GM19397 (cell line): ENCODE measurements around the gene SYNPO2.
"Not testable (repeated sequence)": the region's sequence is repeated elsewhere in the genome, so short reads cannot be mapped to it uniquely, and the experiment has no call there.

Experiments
- ATAC-seq: cut with Tn5 transposase; IDR thresholded peaks from one replicate; pipeline ENCODE4 v1.9.1; 2021; ENCODE audit warnings: mild to moderate bottlenecking, moderate library complexity; ENCODE audit not compliant: unreplicated experiment

SYNPO2 gene

DNA sequence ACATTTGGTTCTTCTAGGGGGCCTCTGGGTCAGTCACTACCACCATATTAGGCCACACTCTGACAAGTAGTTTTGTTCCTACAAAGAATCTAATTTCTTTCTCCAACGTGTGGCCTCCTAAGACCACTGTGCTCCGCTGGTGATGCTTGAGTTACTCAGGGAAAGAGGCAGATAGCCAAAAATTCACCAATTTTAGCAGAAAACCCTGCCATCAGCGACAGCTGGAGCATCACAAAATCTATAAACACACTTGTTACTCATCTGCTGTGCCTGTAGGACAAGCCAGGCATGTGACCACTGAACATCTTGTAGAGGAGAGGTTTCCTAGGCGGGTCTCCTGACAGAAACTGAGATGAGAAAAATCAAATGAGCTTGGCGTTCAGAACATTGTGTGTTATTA is 105.4 kb downstream of the SYNPO2 start:
- no peak for ATAC-seq

DNA sequence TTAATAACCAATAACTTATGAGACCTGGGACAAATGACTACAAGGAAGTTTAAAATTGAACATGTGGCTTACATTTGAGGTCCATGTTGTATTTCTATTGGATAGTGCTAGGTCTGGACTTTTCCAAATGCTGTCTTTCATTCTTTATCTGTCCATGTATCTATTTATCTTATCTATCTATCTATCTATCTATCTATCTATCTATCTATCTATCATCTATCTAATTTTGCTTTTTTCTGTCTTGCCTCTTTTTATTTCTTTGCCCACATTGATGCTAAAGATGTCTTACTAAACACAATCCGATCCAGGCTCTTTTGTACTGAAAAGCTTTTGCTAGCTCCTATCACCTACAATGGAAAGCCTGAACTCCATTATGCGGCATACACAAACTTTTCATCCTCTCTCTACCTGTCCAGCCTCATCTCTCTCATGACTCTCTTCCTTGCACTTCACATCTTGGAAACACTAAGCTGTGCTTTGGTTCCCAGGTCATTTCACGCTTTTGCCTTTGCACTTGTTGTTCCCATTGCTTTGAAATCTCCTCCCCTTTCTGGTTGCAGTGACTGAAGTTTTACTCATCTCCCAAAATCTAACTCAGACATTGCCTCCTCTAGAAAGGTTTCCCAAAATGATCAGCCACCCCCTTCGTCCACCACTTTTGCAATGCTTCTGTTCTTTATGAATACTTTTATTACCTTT is 107.2 kb downstream of the SYNPO2 start:
- ATAC-seq: no peak

DNA sequence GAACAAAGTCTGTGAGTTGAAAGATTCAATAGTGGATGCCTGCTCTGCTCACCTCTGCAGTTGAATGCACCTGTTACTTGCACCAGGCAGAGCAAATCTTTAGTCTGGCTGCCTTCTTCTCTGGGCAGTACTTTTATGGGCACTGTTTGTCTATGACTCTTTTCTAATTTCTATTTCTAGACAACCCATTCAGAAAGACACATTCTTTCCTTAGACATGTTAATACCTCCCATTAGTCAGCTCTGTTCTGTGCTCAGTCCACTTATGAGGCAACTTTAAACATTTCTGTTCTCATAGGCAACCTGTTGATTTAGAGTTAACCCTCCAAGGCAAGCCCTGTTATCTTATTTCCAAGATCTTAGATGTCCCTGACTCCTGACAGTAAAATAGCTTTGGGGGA is 108.9 kb downstream of the SYNPO2 start:
- ATAC-seq: no peak

DNA sequence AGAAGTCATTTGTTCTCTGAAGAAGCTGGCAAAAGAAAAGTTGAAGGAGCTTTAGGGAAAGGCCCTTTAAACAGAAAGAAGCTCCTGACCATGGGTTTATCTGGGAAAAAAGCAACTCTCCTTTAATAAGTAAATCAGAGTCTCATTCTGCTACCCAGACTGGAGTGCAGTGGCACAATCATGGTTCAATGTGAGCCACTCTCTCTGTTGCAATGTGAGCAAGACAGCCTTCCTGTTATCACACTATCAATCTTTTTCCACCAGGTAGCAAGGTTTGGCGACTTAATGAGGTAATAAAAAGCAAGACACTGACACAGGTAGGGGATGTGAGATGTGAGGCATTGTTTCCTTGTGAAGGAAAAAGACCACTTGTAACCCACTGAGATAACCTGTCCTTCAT is 111.3 kb downstream of the SYNPO2 start:
- no peak for ATAC-seq

DNA sequence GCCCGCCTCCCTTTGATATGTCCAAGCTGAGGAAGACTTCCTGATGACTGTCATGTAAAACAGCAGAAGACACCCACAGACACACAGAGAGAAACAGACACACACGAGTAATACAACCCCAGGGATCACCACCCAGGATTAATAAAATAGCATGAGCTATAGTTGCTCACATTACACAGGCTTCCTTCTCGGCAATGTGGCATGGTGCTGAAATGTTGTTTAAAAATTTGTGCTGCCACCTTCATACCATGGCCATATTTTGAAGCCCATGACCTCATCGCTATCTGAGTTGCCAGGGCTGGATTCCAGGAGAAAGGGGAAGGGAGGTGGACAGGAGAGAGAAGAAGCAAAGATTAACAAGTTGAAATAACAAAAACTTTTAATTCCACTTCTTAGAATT is 111.7 kb downstream of the SYNPO2 start:
- no peak for ATAC-seq

DNA sequence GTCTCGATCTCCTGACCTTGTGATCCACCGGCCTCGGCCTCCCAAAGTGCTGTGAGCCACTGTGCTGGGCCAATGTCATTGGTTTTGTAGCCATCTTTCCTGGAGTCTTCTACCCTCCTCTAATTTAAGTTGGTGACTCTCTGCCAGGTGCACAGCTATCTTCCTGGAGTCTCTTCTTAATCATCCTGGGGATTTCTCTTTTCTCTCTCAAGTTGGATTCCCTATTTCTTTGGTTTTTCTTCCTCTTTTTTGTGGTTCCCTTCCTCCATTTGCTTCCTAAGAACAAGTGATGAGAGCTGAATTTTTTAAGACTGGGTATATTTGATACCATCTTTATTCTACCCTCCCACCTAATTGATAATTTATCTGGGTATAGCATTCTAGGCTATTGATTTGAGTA is 113.8 kb downstream of the SYNPO2 start:
- ATAC-seq: no peak

DNA sequence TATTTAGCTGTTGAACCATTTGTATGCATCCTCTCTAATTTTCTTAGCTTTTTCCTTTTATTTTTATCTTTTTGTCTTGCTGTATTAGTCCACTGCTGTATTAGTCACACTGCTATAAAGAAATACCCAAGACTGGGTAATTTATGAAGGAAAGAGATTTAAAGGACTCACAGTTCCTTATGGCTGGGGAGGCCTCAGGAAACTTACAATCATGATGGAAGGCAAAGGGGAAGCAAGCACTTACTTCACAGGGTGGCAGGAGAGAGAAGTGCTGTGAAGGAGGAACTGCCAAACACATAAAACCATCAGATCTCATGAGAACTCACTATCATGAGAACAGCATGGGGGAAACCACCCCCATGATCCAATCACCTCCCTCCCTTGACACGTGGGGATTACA is 114.3 kb downstream of the SYNPO2 start:
- not testable (repeated sequence) for ATAC-seq

DNA sequence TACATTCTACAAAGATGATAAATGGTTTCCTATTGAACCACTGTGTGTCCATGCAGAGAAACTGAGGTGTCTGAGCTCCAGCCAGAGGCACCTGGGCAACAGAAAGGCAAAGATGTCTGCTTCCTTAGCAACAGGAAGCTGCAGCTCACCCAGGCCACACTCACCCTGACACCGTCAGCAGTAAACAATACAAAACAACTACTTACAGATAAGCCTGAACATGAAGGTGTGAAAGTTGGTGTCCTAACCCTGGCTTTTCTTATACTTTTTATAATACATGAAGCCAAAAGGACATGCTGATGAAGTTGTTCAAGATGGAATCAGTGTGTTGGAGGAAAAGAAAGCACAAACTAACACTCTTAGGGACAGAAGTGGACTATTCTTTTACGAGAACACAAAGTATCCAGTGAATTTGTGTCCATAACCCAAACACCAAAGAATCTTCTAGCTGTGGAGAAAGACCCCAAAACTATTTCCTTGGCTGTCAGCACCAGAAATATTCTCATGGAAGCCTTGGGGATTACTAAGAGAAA is 117.3 kb downstream of the SYNPO2 start:
- no peak for ATAC-seq

DNA sequence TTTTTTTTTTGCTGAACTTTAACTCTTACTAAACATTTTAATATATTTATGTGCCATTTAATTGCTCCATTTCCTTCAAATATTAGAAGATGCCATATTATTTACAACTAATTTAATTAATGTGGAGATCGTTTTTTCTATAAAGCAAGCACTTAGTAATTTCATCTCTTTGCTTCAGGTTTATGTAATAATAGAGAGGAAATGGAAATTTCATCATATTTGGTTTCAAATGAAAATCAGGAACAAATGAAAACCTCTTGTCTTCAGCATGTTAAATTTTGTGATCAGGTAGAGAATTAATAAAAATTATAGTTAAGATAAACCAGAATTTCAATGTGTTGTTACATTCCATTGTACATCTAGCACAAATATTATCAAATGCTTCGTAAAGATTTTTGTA is 120.1 kb downstream of the SYNPO2 start:
- ATAC-seq: no peak

DNA sequence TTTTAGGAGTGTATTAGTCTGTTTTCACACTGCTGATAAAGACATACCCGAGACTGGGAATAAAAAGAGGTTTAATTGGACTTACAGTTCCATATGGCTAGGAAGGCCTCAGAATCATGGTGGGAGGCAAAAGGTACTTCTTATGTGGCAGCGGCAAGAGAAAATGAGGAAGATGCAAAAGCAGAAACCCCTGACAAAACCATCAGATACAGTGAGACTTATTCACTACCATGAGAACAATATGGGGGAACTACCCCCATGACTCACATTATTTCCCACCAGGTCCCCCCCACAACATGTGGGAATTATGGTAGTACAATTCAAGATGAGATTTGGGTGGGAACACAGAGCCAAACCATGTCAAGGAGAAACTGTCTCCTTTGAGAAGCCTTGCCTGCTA is 121.6 kb downstream of the SYNPO2 start:
- not testable (repeated sequence) for ATAC-seq

DNA sequence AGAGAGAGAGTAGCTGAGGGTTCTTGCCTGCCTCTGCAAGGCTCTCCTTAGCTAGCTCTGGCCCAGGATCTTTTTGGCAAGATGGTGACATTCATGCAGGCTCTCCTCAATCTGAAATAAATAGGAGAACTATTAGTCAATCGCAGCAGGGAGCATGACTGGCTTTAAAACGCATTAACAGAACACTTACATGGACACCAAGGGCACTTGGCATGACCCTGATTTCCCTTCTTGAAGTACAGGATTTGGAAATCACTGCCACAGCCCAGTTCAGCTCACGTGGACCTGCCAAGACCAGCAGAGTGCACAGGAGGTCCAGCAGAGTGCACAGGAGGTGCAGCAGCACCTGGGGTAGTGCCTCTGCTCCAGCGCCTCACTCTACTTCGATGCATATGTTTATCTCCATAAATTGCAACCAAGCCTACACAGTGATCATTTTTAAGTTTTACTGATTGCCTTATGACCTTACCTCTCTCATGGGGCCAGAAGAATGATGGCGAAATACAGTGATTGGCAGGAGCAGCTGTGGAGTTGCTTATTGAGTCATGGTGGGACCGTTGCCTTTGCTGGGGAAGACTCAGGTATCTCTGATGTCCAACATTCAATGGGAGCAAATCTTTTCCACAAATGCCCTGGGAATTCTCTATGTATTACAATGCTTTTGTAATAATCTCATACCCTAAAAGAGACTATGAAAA is 122.4 kb downstream of the SYNPO2 start:
- ATAC-seq: no peak

DNA sequence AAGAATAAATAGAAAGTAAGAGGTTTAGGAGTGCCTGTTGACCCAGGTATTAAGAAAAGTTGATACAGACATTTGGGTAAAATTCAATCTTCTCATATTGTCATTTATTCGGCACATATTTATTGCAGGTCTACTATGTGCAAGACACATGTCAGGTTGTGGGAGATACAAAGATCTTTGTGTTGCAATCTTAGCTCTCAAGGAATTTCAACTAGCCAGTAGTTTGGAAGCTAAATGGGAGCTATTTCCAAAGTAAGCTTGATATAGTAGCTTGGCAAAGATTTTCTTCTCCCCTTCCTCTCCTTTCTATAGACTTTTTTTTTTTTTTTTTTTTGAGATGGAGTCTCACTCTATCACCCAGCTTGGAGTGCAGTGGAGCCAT is 122.9 kb downstream of the SYNPO2 start:
- ATAC-seq: no peak

DNA sequence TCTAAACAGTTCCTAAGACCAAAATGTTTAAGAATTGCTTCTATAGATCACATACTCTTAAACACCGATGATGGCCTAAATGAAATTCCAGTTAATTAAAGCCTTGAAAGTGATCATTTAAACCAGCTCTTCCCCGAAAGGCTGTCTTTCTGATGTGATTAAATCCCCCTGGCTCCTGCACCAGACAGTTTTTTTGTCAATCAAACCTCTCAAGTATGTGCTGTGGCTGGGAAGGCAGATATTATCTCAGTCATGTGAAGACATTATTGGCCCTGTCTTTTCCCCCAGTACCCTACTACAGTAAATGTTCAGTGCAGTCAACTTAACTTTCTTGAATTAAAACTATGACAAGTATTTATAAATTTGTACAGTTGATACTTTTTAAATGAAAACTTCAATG is 126.0 kb downstream of the SYNPO2 start:
- ATAC-seq: no peak

DNA sequence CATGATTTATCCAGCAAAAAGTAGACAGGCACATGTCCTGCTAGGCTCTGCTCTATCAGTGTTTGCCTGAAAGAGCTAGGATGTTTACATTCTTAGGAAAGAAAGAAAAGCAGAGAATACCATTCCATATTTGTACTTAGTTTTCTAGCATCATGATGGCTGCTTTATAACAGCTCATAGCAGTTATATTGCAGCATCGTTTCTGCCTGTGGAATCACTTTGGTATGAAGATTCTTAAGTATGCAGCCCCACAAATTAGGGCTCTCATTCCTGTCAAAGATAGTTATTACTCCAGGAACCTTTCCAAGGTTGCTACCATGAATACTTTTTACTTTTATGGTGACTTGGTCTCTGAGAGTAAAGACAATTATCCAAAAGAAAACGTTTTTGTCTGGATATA is 128.0 kb downstream of the SYNPO2 start:
- ATAC-seq: no peak

DNA sequence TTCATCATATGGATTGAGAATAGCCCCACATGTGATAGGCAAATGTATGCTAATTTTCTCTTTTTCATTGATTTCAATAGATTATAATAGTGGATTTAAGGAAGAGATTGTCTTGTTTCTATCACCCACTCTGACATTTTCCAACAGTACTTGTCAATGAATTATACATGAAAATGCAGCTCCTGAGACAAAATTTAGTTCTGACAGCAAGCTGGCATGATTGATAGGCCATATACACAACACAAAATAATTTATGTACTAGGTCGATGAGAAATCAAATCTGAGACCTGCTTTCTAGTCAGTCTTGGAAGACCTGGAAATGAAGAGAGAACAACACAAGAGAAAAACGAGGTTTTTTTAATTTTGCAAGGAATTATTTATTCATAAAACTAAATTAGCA is 129.0 kb downstream of the SYNPO2 start:
- ATAC-seq: no peak

DNA sequence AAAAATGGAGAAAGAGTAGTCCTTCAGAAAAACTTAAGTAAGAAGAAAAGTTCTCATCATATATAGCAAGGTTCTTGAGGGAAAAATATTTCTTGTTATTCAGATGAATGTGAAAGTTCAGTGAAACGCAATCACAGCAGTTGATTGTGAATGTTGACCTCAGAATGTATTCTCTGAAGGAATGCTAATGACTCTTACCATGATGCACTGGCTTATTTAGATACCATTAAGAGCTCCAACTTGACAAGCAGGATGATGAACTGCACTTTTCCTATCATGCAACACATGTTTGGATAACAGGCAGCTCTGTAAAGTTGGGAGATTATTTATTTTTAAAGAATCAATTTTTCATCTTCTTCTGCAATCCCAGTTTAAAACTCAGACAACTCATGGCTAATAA is 131.5 kb downstream of the SYNPO2 start:
- no peak for ATAC-seq

DNA sequence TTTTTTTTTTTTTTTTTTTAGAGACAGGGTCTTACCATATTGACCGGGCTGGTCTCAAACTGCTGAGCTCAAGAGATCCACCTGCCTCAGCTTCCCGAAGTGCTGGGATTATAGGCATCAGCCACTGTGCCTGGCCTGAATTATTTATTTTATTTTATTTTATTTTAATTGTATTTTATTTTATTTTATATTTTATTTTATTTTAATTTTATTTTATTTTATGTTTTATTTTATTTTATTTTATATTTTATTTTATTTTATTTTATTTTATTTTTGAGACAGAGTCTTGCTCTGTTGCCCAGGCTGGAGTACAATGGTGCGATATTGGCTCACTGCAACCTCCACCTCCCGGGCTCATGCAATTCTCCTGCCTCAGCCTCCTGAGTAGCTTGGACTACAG is 133.9 kb downstream of the SYNPO2 start:
- ATAC-seq: not testable (repeated sequence)

DNA sequence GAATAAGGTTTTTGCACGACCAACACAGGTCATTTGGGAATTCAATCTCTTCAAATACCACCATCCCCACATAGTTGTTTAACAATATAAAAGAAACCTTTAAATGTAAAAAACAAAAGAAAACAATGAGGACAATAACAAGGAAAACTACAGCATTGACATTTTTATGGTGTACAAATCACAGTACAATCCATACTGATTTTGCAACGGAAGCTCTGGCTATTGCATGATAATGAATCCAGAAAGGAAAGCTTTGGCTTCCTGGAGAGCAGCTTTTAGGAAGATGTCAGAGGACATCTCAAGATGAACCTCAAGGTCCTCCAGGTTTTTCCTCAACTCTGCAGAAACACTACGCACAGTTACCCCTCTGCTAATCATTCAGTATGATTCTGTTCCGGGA is 135.4 kb downstream of the SYNPO2 start:
- ATAC-seq: no peak

DNA sequence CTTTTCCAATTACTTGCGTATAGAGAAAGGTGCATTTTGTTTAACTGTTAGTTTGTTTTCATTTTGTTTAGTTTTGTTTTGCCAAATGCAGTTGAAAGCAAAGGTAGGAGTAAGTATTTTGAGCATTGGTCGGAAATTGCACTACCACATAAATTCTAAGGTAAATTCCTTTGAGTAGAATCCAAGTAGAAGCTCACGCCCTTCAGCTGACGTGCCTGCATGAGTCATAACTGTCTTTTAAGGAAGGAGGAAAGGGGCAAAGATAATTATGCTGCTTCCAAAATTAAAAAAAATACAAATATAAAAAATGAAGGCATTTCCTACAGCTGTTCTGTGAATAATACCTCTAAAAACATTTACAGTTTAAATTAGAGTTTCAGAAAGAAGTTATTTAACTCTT is 136.8 kb downstream of the SYNPO2 start:
- no peak for ATAC-seq

DNA sequence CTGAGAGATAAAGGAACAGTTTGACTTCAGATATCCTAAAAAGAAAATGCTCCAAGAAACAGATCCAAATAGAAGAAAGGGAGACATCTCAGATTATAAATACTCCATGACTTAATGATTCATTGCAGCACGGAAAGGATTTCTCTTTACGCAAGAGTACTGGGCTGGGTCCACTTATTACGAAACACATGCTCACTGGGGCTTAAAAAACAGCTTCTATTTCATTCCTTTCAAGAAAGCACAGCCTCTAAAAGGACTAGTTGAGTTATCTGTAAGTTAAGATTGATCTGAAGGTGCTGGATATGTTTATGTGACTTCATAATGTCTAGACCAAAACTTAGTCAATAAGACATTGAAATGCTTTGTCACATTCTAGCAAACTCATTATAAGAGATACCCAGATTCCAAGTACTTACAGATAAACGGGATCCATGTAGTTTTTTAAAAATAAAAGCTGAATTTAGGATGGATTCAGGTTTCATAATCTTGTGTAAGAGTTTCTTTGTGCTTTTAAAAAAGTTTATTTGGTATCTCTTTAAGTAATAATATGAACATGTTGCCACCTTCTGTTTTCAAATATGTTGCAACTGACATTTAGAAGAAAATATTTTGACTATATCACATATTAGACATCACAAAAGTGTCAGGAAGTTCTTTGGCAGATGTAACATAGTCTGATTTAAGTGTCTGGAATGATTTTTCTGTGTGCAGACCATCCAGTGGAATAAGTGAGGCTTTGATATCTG is 137.4 kb downstream of the SYNPO2 start:
- no peak for ATAC-seq

DNA sequence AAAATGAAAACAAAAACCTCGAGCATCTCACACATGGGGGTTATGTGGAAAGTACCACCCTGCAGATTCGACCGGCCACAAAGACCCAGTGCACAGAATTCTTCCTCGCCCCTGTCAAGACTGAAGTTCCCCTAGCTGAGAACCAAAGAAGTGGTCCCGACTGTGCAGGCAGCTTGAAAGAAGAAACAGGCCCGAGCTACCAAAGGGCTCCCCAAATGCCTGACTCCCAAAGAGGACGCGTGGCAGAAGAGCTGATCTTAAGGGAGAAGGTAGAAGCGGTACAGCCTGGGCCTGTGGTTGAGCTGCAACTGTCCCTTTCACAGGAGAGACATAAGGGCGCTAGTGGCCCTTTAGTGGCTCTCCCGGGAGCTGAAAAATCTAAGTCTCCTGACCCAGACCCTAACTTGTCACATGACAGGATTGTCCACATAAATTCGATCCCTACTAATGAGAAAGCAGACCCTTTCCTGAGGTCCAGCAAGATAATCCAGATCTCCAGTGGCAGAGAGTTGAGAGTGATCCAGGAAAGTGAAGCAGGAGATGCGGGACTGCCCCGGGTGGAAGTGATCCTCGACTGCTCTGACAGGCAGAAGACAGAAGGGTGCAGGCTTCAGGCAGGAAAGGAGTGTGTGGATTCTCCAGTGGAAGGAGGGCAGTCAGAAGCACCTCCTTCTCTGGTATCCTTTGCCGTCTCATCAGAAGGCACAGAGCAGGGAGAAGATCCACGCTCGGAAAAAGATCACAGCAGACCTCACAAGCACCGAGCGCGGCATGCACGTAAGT is 138.2 kb downstream of the SYNPO2 start:
- ATAC-seq: no peak
